Endothelial cell (in vitro differentiated cells): ENCODE measurements around the gene POTEB3. TPM values are rescaled to one million over a fixed set of nuclear protein-coding genes. Genes with fewer than 3 reads are reported as not detected.
"Not testable (repeated sequence)": the region's sequence is repeated elsewhere in the genome, so short reads cannot be mapped to it uniquely, and the experiment has no call there.

Source experiments
- DNase-seq: peaks from one replicate; pipeline ENCODE4 v3.0.0; 2021; ENCODE audit warnings: low spot score
- H3K27ac Mint-ChIP-seq: one replicate; pipeline ENCODE4 v1.8.0; 2021; ENCODE audit warnings: mixed read lengths, inconsistent platforms; ENCODE audit not compliant: unreplicated experiment
- H3K27me3 Mint-ChIP-seq: one replicate; pipeline ENCODE4 v1.8.0; 2021; ENCODE audit warnings: mild to moderate bottlenecking, moderate library complexity, mixed read lengths, inconsistent platforms; ENCODE audit not compliant: unreplicated experiment
- H3K36me3 Mint-ChIP-seq: one replicate; pipeline ENCODE4 v1.8.0; 2021; ENCODE audit warnings: mild to moderate bottlenecking, low read depth, mixed read lengths, inconsistent platforms; ENCODE audit not compliant: unreplicated experiment
- H3K4me1 Mint-ChIP-seq: one replicate; pipeline ENCODE4 v1.8.0; 2021; ENCODE audit warnings: mild to moderate bottlenecking, mixed read lengths, inconsistent platforms; ENCODE audit not compliant: unreplicated experiment
- H3K4me3 Mint-ChIP-seq: one replicate; pipeline ENCODE4 v1.8.0; 2021; ENCODE audit warnings: mild to moderate bottlenecking, mixed read lengths, inconsistent platforms; ENCODE audit not compliant: unreplicated experiment
- H3K9me3 Mint-ChIP-seq: one replicate; pipeline ENCODE4 v1.8.0; 2021; ENCODE audit warnings: mixed read lengths, inconsistent platforms; ENCODE audit not compliant: unreplicated experiment
- long read RNA-seq: library from polyadenylated mRNA; unstranded; transcript quantifications from one replicate; pipeline ENCODE4 v2.0.0, GENCODE V29; 2020; ENCODE audit not compliant: unreplicated experiment
- total RNA-seq: library from RNA; stranded (reverse); fragmentation: NEBNext Ultra II Directional; extraction: Animal tissue kit (Norgen Biotek cat#: 25700); gene quantifications from one replicate; pipeline ENCODE4 v1.2.1, GENCODE V29; 2021; ENCODE audit not compliant: unreplicated experiment

POTEB3 gene
- not detected for total RNA-seq
- long read RNA-seq = 0 reads

- not testable (repeated sequence) for H3K27me3 Mint-ChIP-seq, H3K9me3 Mint-ChIP-seq, H3K27ac Mint-ChIP-seq, H3K36me3 Mint-ChIP-seq, H3K4me1 Mint-ChIP-seq, DNase-seq, H3K4me3 Mint-ChIP-seq
These were observed at the start of gene POTEB3 for GRCh38 chr15:21440399-21440798. TSS of gene POTEB3 (minus strand) at chr15:21440499. CDS start at chr15:21440011, 488 bp downstream.

- H3K4me3 Mint-ChIP-seq, H3K27me3 Mint-ChIP-seq, H3K4me1 Mint-ChIP-seq, H3K36me3 Mint-ChIP-seq, H3K27ac Mint-ChIP-seq, DNase-seq, H3K9me3 Mint-ChIP-seq: not testable (repeated sequence)
These were observed 13.4 kb upstream of the POTEB3 start for GRCh38 chr15:21453683-21454082.

- H3K27me3 Mint-ChIP-seq, H3K4me1 Mint-ChIP-seq, DNase-seq, H3K4me3 Mint-ChIP-seq, H3K27ac Mint-ChIP-seq, H3K9me3 Mint-ChIP-seq, H3K36me3 Mint-ChIP-seq: not testable (repeated sequence)
These were observed 11.7 kb upstream of the POTEB3 start for GRCh38 chr15:21451920-21452563.

- H3K36me3 Mint-ChIP-seq, H3K9me3 Mint-ChIP-seq, H3K4me3 Mint-ChIP-seq, DNase-seq, H3K27me3 Mint-ChIP-seq, H3K27ac Mint-ChIP-seq, H3K4me1 Mint-ChIP-seq: not testable (repeated sequence)
These were observed 11.2 kb upstream of the POTEB3 start for GRCh38 chr15:21451487-21451886.

- not testable (repeated sequence) for DNase-seq, H3K27me3 Mint-ChIP-seq, H3K9me3 Mint-ChIP-seq, H3K4me3 Mint-ChIP-seq, H3K4me1 Mint-ChIP-seq, H3K27ac Mint-ChIP-seq, H3K36me3 Mint-ChIP-seq
These were observed 32.9 kb downstream of the POTEB3 start for GRCh38 chr15:21407366-21407765.

- H3K4me1 Mint-ChIP-seq, H3K27me3 Mint-ChIP-seq, H3K36me3 Mint-ChIP-seq, H3K9me3 Mint-ChIP-seq, H3K27ac Mint-ChIP-seq, DNase-seq, H3K4me3 Mint-ChIP-seq: not testable (repeated sequence)
These were observed 38.8 kb downstream of the POTEB3 start for GRCh38 chr15:21401531-21401930.

GRCh38 chr15:21399111-21399510 is 41.2 kb downstream of the POTEB3 start:
- not testable (repeated sequence) for H3K9me3 Mint-ChIP-seq, DNase-seq, H3K27me3 Mint-ChIP-seq, H3K36me3 Mint-ChIP-seq, H3K4me1 Mint-ChIP-seq, H3K27ac Mint-ChIP-seq, H3K4me3 Mint-ChIP-seq

GRCh38 chr15:21398511-21398910 is 41.8 kb downstream of the POTEB3 start:
- not testable (repeated sequence) for H3K36me3 Mint-ChIP-seq, H3K9me3 Mint-ChIP-seq, H3K4me1 Mint-ChIP-seq, H3K4me3 Mint-ChIP-seq, H3K27ac Mint-ChIP-seq, H3K27me3 Mint-ChIP-seq, DNase-seq

GRCh38 chr15:21397656-21398055 is 42.6 kb downstream of the POTEB3 start:
- H3K4me3 Mint-ChIP-seq, H3K27me3 Mint-ChIP-seq, DNase-seq, H3K36me3 Mint-ChIP-seq, H3K27ac Mint-ChIP-seq, H3K9me3 Mint-ChIP-seq, H3K4me1 Mint-ChIP-seq: not testable (repeated sequence)

- not testable (repeated sequence) for H3K4me1 Mint-ChIP-seq, H3K27ac Mint-ChIP-seq, H3K36me3 Mint-ChIP-seq, H3K27me3 Mint-ChIP-seq, H3K4me3 Mint-ChIP-seq, DNase-seq, H3K9me3 Mint-ChIP-seq
These were observed 43.1 kb downstream of the POTEB3 start for GRCh38 chr15:21397186-21397585.

GRCh38 chr15:21385961-21386360 is 54.3 kb downstream of the POTEB3 start:
- not testable (repeated sequence) for DNase-seq, H3K4me1 Mint-ChIP-seq, H3K4me3 Mint-ChIP-seq, H3K27me3 Mint-ChIP-seq, H3K36me3 Mint-ChIP-seq, H3K9me3 Mint-ChIP-seq, H3K27ac Mint-ChIP-seq

- not testable (repeated sequence) for H3K36me3 Mint-ChIP-seq
These were observed 56.3 kb downstream of the POTEB3 start for GRCh38 chr15:21383866-21384485.

More at GRCh38 chr15:21383866-21384485, 56.3 kb downstream of the POTEB3 start:
- H3K27me3 Mint-ChIP-seq, H3K4me1 Mint-ChIP-seq, H3K4me3 Mint-ChIP-seq, H3K27ac Mint-ChIP-seq, H3K9me3 Mint-ChIP-seq, DNase-seq: not testable (repeated sequence)
